Right forelimb (tissue), 1 donor: ENCODE results near the gene FPR3.
"Not testable (repeated sequence)": the region's sequence is repeated elsewhere in the genome, so short reads cannot be mapped to it uniquely, and the experiment has no call there.

Source experiments
- DNase-seq: peaks from one replicate; pipeline ENCODE4 v3.0.0-alpha.2; 2018

FPR3 gene

GRCh38 chr19:51794885-51795490 lies at the start of gene FPR3:
Gene FPR3 (plus strand): TSS chr19:51795157. CDS start chr19:51823749, 28,592 bp downstream.
- DNase-seq = no peak

GRCh38 chr19:51746731-51747130 lies 48.2 kb upstream of the FPR3 start:
- no peak for DNase-seq

GRCh38 chr19:51749979-51750378 lies 45.0 kb upstream of the FPR3 start:
- DNase-seq = no peak

GRCh38 chr19:51750400-51751094 lies 44.4 kb upstream of the FPR3 start:
- DNase-seq = no peak

GRCh38 chr19:51751655-51752054 lies 43.3 kb upstream of the FPR3 start, which contains the start of gene FPR1:
Gene FPR1 (minus strand): TSS chr19:51751878. CDS start chr19:51746994, 4,884 bp downstream.
- DNase-seq = no peak

- no peak for DNase-seq
These were observed 40.8 kb upstream of the FPR3 start for GRCh38 chr19:51754109-51754508.

- no peak for DNase-seq
These were observed 40.2 kb upstream of the FPR3 start for GRCh38 chr19:51754770-51755169.

GRCh38 chr19:51755571-51755970 lies 39.4 kb upstream of the FPR3 start:
- DNase-seq = no peak

- no peak for DNase-seq
These were observed 34.1 kb upstream of the FPR3 start, which contains the start of gene FPR2 for GRCh38 chr19:51760697-51761356. Gene FPR2 (plus strand): TSS chr19:51761180. CDS start chr19:51768659, 7,479 bp downstream.

- no peak for DNase-seq
These were observed 33.3 kb upstream of the FPR3 start for GRCh38 chr19:51761696-51762095.

GRCh38 chr19:51765086-51765485 lies 29.9 kb upstream of the FPR3 start:
- DNase-seq = no peak

- DNase-seq = no peak
These were observed 28.5 kb upstream of the FPR3 start for GRCh38 chr19:51766461-51766860.

- DNase-seq = no peak
These were observed 23.4 kb upstream of the FPR3 start for GRCh38 chr19:51771376-51772130.

GRCh38 chr19:51772977-51773376 lies 22.0 kb upstream of the FPR3 start:
- DNase-seq = no peak

- not testable (repeated sequence) for DNase-seq
These were observed 18.4 kb upstream of the FPR3 start for GRCh38 chr19:51776561-51776960.

- peak; percentile 65 for DNase-seq
These were observed 17.1 kb upstream of the FPR3 start for GRCh38 chr19:51777570-51778462.

GRCh38 chr19:51779181-51779580 lies 15.8 kb upstream of the FPR3 start:
- no peak for DNase-seq

- no peak for DNase-seq
These were observed 15.3 kb upstream of the FPR3 start for GRCh38 chr19:51779703-51780102.

- no peak for DNase-seq
These were observed 14.7 kb upstream of the FPR3 start for GRCh38 chr19:51780270-51780669.

GRCh38 chr19:51781999-51782398 lies 13.0 kb upstream of the FPR3 start:
- DNase-seq = no peak

- no peak for DNase-seq
These were observed 11.6 kb upstream of the FPR3 start for GRCh38 chr19:51783372-51783771.
